Tibial artery (tissue), 4 donors: ENCODE measurements around the gene PROB1.
A peak's percentile ranks its signal among the peaks of the same experiment; 100 is the strongest.

Source experiments
- DNase-seq, 2 donors: peaks; one replicate each; pipeline ENCODE4 v3.0.0-alpha.2; 2019
- H3K27ac ChIP-seq, 2 donors: fragments of 200-600 bp; sonication (generic) in 1 of 2; 1 replicate in 1 of 2; 2 replicates in 1 of 2; pipeline ENCODE4 v1.5.1; 2018 to 2019; ENCODE audit warnings: mild to moderate bottlenecking in 1 of 2
- H3K27me3 ChIP-seq, 2 donors: fragments of 200-600 bp; sonication (generic) in 1 of 2; one replicate each; pipeline versions ENCODE4 v1.5.1 to v1.6.0; 2016 to 2019
- H3K36me3 ChIP-seq, 3 donors: fragments of 200-600 bp; sonication (generic) in 2 of 3; one replicate each; pipeline ENCODE4 v1.5.1; 2016 to 2019; ENCODE audit warnings: mild to moderate bottlenecking in 2 of 3
- H3K4me1 ChIP-seq, 4 donors: fragments of 200-600 bp; sonication (generic) in 2 of 4; 1 replicate in 3 of 4; 2 replicates in 1 of 4; pipeline ENCODE4 v1.5.1; 2016 to 2019
- H3K4me3 ChIP-seq, 2 donors: fragments of 200-600 bp; sonication (generic) in 1 of 2; 1 replicate in 1 of 2; 2 replicates in 1 of 2; pipeline ENCODE4 v1.5.1; 2018 to 2019; ENCODE audit warnings: mild to moderate bottlenecking in 2 of 2
- H3K9me3 ChIP-seq, 3 donors: fragments of 200-600 bp; sonication (generic) in 1 of 3; one replicate each; pipeline ENCODE4 v1.5.1; 2016 to 2019
- CTCF ChIP-seq, 2 experiments: fragments of 200-600 bp in 1 of 2; fragments of 450-650 bp in 1 of 2; IDR thresholded peaks; one replicate each; pipeline ENCODE4 v1.5.1; 2017 to 2019; ENCODE audit warnings: antibody characterized with exemption in 2 of 2, mild to moderate bottlenecking in 1 of 2, moderate library complexity in 1 of 2
- intact Hi-C: fragments of 100-400 bp; cut with DNase I; formaldehyde crosslinking; loops from one replicate; pipeline ENCODE4 v1.15.0; 2023; ENCODE audit warnings: low total_unique reads

Gene PROB1

GRCh38 chr5:139422307-139422893 lies 27.5 kb upstream of the PROB1 start:
- Histone ChIP-seq H3K27me3 (no peaks in the 10 kb centered on the region), H3K9me3 (no peaks in the 10 kb centered on the region), H3K36me3 (peaks cover 6 to 54% (median 48%) of the 10 kb centered on the region in 3 donors), H3K27ac (no peak overlapping the region), H3K4me3 (no peak overlapping the region), H3K4me1 (peaks cover 0 to 29% (median 6%) of the 10 kb centered on the region in 4 donors)
- intact Hi-C loops = loop anchor here (2.0 kb wide), 1 partner anchor 90 kb away; no protein-coding TSS in a partner anchor
- peak in 1 of 2 donors; percentile 43 for DNase-seq
- peak; percentile 82 for TF ChIP-seq CTCF (IDR thresholded peaks at IDR 0.05)

- Histone ChIP-seq H3K27me3 (no peaks in the 10 kb centered on the region), H3K27ac (peak overlapping the region in 1 of 2 donors; percentile 75), H3K4me1 (peaks cover 0 to 40% (median 23%) of the 10 kb centered on the region in 4 donors), H3K36me3 (peaks cover 6 to 35% (median 26%) of the 10 kb centered on the region in 3 donors), H3K4me3 (no peak overlapping the region), H3K9me3 (no peaks in the 10 kb centered on the region)
- intact Hi-C loops = no loop called here
- DNase-seq = no peak
- TF ChIP-seq CTCF (IDR thresholded peaks at IDR 0.05) = no peak
These were observed 24.6 kb upstream of the PROB1 start for GRCh38 chr5:139419226-139420192.

DNA sequence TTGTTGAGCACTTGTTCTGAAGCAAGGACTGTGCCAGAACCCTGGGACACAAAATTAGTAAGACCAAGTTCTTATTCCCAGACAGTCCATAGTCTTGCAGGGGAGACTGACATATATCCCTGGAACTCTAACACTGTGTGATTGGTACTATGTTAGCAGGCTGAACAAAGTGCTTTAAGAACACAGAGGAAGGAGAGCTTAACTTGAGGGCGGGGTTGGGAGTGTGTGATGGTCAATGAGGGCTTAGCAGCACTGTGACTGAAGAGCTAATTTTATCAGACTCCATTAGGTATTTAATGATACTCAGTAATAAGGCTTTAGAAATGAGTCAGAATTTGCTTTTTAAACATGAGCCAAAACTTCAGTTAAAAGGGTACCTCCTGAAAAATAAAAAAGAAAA lies 23.9 kb upstream of the PROB1 start:
- Histone ChIP-seq H3K27ac (peak overlapping the region; percentile 45 to 75), H3K9me3 (no peaks in the 10 kb centered on the region), H3K4me3 (no peak overlapping the region), H3K4me1 (peaks cover 0 to 41% (median 23%) of the 10 kb centered on the region in 4 donors), H3K27me3 (no peaks in the 10 kb centered on the region), H3K36me3 (peaks cover 2 to 34% (median 22%) of the 10 kb centered on the region in 3 donors)
- intact Hi-C loops = no loop called here
- no peak for DNase-seq
- no peak for TF ChIP-seq CTCF (IDR thresholded peaks at IDR 0.05)

DNA sequence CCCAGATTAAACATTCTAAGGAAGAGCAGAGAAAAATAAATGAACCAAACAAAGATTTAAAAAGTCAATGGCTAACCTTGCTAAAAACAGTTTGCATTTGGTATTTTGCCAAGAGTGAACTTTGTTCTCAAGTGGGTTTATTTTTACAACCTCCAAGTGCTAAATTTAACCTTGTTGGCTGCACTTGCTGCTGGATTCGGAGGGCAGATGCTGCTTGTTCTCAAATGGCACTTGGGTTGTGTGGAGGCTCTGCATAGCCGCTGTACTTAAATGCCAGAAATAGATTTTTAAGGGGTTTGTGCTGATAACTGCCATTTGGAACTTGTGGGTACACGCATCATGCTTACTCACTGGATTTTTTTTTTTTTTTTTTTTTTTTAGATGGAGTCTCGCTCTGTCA lies 22.3 kb upstream of the PROB1 start:
- peak in 1 of 2 donors; percentile 82 for DNase-seq
- Histone ChIP-seq H3K4me3 (no peak overlapping the region), H3K4me1 (peaks cover 0 to 41% (median 23%) of the 10 kb centered on the region in 4 donors), H3K27me3 (no peaks in the 10 kb centered on the region), H3K27ac (peak overlapping the region; percentile 45 to 75), H3K36me3 (peaks cover 9 to 34% (median 34%) of the 10 kb centered on the region in 3 donors), H3K9me3 (no peaks in the 10 kb centered on the region)
- TF ChIP-seq CTCF (IDR thresholded peaks at IDR 0.05) = no peak
- intact Hi-C loops = no loop called here

- Histone ChIP-seq H3K36me3 (peaks cover 9 to 34% (median 34%) of the 10 kb centered on the region in 3 donors), H3K27ac (peak overlapping the region; percentile 45 to 75), H3K27me3 (no peaks in the 10 kb centered on the region), H3K4me1 (peaks cover 0 to 41% (median 23%) of the 10 kb centered on the region in 4 donors), H3K9me3 (no peaks in the 10 kb centered on the region), H3K4me3 (no peak overlapping the region)
- intact Hi-C loops = no loop called here
- no peak for DNase-seq
- no peak for TF ChIP-seq CTCF (IDR thresholded peaks at IDR 0.05)
These were observed 21.7 kb upstream of the PROB1 start for GRCh38 chr5:139416651-139417050.
